T-helper 17 cell (primary cell): ENCODE measurements around the gene KCTD2. TPM values are rescaled to one million over a fixed set of nuclear protein-coding genes. Genes with fewer than 3 reads are reported as not detected.
"Not testable (repeated sequence)": the region's sequence is repeated elsewhere in the genome, so short reads cannot be mapped to it uniquely, and the experiment has no call there.

ENCODE experiments used
- ATAC-seq: fragments of 150-1000 bp; cut with Tn5 transposase; 2 replicates; pipeline ENCODE4 v1.10.0; 2021; ENCODE audit warnings: mild to moderate bottlenecking, moderate library complexity
- DNase-seq, 3 donors: peaks; one replicate each; pipeline versions ENCODE4 v3.0.0 to v3.0.0-alpha.2; 2020 to 2021
- H3K9me3 ChIP-seq: one replicate; pipeline ENCODE4 v1.7.0; 2013; ENCODE audit warnings: low read length, mild to moderate bottlenecking; ENCODE audit not compliant: control insufficient read depth, poor library complexity, severe bottlenecking
- H3K27ac Mint-ChIP-seq: one replicate; pipeline ENCODE4 v1.8.0; 2022; ENCODE audit warnings: mild to moderate bottlenecking, moderate library complexity, mixed read lengths
- H3K27me3 Mint-ChIP-seq: one replicate; pipeline ENCODE4 v1.8.0; 2022; ENCODE audit warnings: mixed read lengths
- H3K36me3 Mint-ChIP-seq: one replicate; pipeline ENCODE4 v1.8.0; 2022; ENCODE audit warnings: low read depth, mixed read lengths
- H3K4me1 Mint-ChIP-seq: one replicate; pipeline ENCODE4 v1.8.0; 2022; ENCODE audit warnings: mild to moderate bottlenecking, mixed read lengths
- H3K4me3 Mint-ChIP-seq: one replicate; pipeline ENCODE4 v1.8.0; 2022; ENCODE audit warnings: mild to moderate bottlenecking, moderate library complexity, mixed read lengths
- total RNA-seq, 4 donors: library from RNA in 2 of 4; stranded (reverse) in 2 of 4; gene quantifications; one replicate each; pipeline ENCODE4 v1.2.3 and lab custom pipeline; 2022 to 2026

Gene KCTD2, protein sequence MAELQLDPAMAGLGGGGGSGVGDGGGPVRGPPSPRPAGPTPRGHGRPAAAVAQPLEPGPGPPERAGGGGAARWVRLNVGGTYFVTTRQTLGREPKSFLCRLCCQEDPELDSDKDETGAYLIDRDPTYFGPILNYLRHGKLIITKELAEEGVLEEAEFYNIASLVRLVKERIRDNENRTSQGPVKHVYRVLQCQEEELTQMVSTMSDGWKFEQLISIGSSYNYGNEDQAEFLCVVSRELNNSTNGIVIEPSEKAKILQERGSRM
- total RNA-seq (10 to 100 TPM; 20.4 to 27.7 TPM), total RNA-seq (lab: John Stamatoyannopoulos, UW) (37.8 to 74.4 reads per million in 2 donors)

DNA sequence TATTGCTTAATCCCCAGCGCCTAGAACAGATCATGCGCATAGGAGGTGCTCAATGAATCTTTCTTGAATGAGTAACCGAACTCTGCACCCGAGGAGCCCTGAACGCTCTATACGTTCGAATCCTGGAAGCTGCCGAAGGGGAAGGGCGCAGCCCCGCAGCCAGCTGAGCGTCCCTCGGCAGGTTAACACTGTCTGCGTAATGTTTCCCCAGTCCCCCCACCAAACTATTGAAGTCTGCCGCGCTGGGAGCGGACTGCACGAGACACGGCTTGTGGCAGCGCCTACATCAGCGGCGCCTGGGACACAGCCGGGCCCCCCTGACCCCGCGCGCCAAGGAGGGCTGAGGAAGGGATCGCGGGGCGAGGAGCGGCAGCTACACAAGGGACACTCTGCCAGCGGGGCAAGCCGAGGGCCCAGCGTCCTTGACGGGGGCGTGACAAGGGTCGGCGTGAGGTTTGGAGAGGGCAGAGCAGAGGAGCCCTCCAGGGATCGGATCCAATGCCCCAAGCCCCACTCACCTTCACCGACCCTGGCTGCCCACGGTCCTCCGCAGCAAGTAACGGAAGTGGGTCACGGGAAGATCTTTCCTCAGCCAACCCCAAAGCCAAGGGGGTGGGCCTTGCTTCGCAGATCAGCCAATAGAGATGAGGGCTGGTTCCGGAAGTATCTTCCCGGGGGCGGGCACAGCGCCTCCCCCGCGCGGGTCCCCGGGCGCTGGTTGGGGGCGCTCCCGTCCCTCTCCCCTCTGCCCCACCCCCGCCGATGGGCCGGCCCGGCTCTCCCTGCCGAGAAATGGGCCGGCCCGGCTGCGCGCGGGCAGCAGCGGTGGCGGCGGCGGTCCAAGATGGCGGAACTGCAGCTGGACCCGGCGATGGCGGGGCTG is at the start of gene KCTD2, which contains the start of gene ATP5PD:
Gene KCTD2, plus strand, starts transcription at position 819 of the 883 bp plus-strand sequence. Its CDS starts 26 bp downstream, at position 845.
Gene ATP5PD, minus strand, starts transcription at position 563 of the 883 bp plus-strand sequence. CDS start 4,319 bp downstream, outside the sequence.
- peak; percentile 96 for ATAC-seq
- peak; percentile 86 to 91 (median 91) for DNase-seq
- H3K9me3 ChIP-seq: no peaks in the 10 kb centered on the region
- Mint-ChIP-seq H3K27me3 (no peaks in the 10 kb centered on the region), H3K4me1 (peaks cover 29% of the 10 kb centered on the region), H3K27ac (peak within 1 kb of the TSS; percentile 94), H3K4me3 (peak within 1 kb of the TSS; percentile 98), H3K36me3 (peaks cover 2% of the 10 kb centered on the region)

DNA sequence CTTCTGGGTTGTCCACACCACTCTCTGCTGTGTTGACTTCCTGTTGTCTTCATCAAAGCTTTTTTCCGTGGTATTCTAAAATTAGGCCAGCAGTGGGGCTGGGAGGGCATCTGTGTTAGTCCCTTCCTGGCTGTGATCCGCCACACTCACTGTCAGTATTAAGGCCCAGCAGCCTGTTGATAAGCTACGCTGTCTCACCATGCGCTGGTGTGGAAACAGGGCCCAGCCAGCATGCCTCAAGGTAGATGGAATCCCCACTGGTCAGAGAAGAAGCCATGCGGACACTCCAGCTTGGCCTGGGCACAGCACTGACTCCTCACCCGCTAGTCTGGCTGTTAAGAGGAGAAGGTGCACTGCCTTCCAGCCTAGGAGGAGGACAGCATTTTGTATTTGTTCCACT is 48.2 kb upstream of the KCTD2 start:
- no peak for DNase-seq
- peak overlapping the region; percentile 56 for H3K4me3 Mint-ChIP-seq
- peaks cover 6% of the 10 kb centered on the region for H3K4me1 Mint-ChIP-seq
- no peaks in the 10 kb centered on the region for H3K36me3 Mint-ChIP-seq
- H3K27me3 Mint-ChIP-seq: peaks cover 6% of the 10 kb centered on the region
- ATAC-seq: peak; percentile 49
- H3K9me3 ChIP-seq: no peaks in the 10 kb centered on the region
- peak overlapping the region; percentile 39 for H3K27ac Mint-ChIP-seq

DNA sequence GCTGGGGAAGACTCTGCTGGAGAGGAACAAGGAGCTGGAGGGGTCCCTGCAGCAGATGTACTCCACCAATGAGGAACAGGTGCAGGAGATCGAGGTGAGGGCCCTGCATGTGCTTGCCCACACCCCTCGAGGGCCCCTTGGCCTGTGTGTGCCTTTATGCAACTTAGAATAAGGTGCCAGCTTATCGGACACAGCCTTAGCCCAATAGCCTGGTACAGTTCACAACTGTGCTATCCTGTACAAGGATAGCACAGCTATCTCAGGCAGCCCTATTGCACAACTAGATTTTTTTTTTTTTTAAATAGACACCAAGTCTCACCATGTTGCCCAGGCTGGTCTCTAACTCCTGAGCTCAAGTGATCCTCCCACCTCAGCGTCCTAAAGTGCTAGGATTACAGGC is 47.5 kb upstream of the KCTD2 start:
- Mint-ChIP-seq H3K27ac (no peak overlapping the region), H3K36me3 (no peaks in the 10 kb centered on the region), H3K4me1 (peaks cover 6% of the 10 kb centered on the region), H3K27me3 (peaks cover 6% of the 10 kb centered on the region), H3K4me3 (no peak overlapping the region)
- DNase-seq (no peak), ATAC-seq (no peak)
- H3K9me3 ChIP-seq: no peaks in the 10 kb centered on the region

DNA sequence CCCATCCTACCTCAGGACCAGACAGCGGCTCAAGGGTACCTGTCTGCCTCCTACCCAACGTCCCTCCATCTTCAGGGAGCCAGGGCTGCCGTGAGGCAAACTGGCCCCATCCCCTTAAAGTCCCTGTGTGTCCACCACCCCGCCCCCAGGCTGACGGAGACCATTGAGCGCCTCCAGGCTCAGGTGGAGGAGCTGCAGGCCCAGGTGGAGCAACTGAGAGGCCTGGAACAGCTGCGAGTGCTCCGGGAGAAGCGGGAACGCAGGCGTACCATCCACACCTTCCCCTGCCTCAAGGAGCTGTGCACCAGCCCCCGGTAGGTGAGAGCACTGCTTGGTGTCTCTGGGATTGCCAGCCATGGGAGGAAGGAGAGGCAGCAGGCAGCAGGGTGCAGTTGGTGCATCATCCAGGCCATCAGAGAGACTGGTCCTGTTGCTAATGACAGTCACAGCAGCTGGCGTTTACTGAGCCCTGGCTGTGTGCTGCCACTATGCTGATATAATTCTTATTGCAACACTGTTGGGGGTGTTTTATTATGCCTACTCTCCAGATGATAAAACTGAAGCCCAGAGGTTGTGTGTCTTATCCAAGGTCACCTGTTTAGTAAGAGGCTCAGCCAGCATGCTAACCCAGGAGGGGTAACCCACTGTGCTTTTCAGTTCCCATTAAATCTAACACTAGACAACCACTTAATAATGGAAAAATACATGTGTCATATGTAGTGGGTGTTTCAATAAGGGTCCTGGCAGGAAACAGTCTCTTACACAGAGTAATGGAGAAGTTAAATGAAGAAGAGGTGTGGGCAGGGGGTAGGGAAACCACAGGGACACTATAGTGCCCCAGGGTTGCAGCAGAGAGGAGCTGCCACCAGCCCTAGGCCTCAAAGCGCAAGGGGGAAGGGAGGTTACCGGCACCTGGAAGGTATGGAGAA is 44.8 kb upstream of the KCTD2 start:
- ATAC-seq (no peak), DNase-seq (no peak)
- Mint-ChIP-seq H3K4me3 (no peak overlapping the region), H3K4me1 (peaks cover 8% of the 10 kb centered on the region), H3K27ac (no peak overlapping the region), H3K36me3 (no peaks in the 10 kb centered on the region), H3K27me3 (peaks cover 6% of the 10 kb centered on the region)
- no peaks in the 10 kb centered on the region for H3K9me3 ChIP-seq

DNA sequence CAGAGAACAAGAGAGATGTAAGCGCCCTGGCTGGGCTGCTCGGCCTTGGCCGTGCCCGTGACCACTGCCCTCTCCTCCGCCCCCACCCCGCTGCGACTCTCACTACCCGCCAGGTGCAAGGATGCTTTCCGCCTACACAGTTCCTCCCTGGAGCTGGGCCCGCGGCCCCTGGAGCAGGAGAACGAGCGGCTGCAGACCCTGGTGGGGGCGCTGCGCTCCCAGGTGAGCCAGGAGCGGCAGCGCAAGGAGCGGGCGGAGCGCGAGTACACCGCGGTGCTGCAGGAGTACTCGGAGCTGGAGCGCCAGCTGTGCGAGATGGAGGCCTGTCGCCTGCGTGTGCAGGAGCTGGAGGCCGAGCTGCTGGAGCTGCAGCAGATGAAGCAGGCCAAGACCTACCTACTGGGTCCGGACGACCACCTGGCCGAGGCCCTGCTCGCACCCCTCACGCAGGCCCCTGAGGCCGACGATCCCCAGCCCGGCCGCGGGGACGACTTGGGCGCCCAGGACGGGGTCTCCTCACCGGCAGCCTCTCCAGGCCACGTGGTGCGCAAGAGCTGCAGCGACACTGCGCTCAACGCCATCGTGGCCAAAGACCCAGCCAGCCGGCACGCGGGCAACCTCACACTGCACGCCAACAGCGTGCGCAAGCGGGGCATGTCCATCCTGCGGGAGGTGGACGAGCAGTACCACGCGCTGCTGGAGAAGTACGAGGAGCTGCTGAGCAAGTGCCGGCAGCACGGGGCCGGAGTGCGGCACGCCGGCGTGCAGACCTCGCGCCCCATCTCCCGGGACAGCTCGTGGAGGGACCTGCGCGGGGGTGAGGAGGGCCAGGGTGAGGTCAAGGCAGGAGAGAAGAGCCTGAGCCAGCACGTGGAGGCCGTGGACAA is 43.7 kb upstream of the KCTD2 start:
- H3K36me3 Mint-ChIP-seq: no peaks in the 10 kb centered on the region
- H3K4me1 Mint-ChIP-seq: peaks cover 7% of the 10 kb centered on the region

DNA sequence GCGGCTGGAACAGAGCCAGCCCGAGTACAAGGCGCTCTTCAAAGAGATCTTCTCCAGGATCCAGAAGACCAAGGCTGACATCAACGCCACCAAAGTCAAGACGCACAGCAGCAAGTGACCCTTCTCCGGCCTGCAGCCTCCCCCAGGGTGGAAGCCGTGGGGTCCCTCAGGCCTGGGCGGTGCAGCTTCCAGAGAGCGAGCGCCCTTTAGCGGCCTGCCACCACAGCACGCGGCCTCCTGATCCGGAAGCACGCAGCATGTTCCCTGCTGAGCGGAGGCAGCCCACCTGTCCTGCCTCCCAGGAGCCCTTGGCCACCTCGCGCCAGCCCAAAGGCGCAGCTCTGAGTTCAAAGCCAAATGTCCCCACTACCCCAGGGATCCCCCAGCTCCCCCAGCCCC is 43.1 kb upstream of the KCTD2 start:
- peaks cover 2% of the 10 kb centered on the region for H3K4me1 Mint-ChIP-seq
- peaks cover 6% of the 10 kb centered on the region for H3K27me3 Mint-ChIP-seq

More for the DNA sequence above, 43.7 kb upstream of the KCTD2 start:
- no peak overlapping the region for H3K27ac Mint-ChIP-seq
- no peaks in the 10 kb centered on the region for H3K9me3 ChIP-seq
- ATAC-seq (no peak), DNase-seq (no peak)
- peaks cover 6% of the 10 kb centered on the region for H3K27me3 Mint-ChIP-seq
- no peak overlapping the region for H3K4me3 Mint-ChIP-seq

DNA sequence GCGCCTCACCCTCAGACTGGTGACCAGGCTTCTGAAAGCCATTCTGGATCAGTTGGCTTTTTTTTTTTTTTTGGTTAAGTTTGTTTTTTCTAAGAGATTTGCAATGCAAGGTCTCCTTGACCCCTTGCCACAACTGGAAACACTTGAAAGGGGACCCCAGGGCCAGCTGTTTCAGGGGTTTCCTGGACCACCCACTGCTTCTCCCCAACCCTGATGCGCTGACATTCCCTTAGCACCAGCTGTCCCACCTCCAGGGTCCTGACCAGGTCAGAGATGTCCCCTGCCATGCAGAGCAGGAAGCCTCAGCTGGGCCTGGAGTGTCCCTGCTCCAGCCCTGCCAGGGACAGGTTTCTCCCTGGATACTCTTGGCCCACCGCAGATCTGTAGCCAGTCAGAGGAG is 42.7 kb upstream of the KCTD2 start:
- H3K36me3 Mint-ChIP-seq: no peaks in the 10 kb centered on the region
- H3K27ac Mint-ChIP-seq: no peak overlapping the region
- DNase-seq: no peak
- no peaks in the 10 kb centered on the region for H3K9me3 ChIP-seq
- H3K4me3 Mint-ChIP-seq: no peak overlapping the region
- H3K27me3 Mint-ChIP-seq: peaks cover 6% of the 10 kb centered on the region
- no peak for ATAC-seq
- H3K4me1 Mint-ChIP-seq: peaks cover 2% of the 10 kb centered on the region

More for the DNA sequence above, 43.1 kb upstream of the KCTD2 start:
- H3K9me3 ChIP-seq: no peaks in the 10 kb centered on the region
- no peak overlapping the region for H3K4me3 Mint-ChIP-seq
- no peak overlapping the region for H3K27ac Mint-ChIP-seq
- DNase-seq: no peak
- ATAC-seq: no peak
- H3K36me3 Mint-ChIP-seq: no peaks in the 10 kb centered on the region

DNA sequence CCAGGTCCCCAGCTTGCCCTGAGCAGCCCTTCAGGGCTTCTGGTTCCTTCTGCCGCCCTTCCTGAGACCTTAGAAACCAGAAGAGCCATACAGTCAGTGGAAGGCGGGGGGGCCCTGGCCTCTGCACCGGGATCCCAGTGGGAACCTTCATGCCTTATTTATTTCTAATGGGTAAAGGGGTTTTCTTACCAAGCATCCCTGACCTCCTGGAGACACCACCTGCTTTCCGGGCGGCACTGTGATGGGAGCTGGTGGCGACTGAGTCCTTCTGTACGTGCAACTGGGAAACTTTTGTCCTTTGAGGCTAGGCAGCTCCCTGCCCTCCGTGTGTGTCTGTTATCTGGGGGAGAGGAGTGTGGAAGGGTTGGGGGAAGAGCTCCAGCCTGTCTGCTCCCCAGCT is 41.7 kb upstream of the KCTD2 start:
- H3K9me3 ChIP-seq: no peaks in the 10 kb centered on the region
- Mint-ChIP-seq H3K36me3 (no peaks in the 10 kb centered on the region), H3K27ac (no peak overlapping the region), H3K4me3 (no peak overlapping the region), H3K4me1 (peaks cover 2% of the 10 kb centered on the region), H3K27me3 (peaks cover 6% of the 10 kb centered on the region)
- DNase-seq (no peak), ATAC-seq (no peak)

DNA sequence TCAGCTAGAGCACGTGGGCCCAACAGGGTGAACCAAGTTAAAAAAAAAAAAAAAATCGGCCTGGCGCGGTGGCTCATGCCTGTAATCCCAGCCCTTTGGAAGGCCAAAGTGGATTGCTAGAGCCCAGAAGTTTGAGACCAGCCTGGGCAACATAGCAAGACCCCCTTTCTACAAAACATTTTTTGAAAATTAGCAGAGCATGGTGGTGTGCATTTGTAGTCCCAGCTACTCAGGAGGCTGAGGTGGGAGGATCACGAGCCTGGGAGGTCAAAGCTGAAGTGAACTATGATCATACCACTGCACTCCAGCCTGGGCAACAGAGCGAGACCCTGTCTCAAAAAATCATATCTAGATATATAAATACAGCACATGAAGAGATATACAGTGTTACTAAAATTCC is 40.9 kb upstream of the KCTD2 start:
- H3K9me3 ChIP-seq, H3K27ac Mint-ChIP-seq, ATAC-seq, DNase-seq, H3K27me3 Mint-ChIP-seq, H3K36me3 Mint-ChIP-seq, H3K4me3 Mint-ChIP-seq, H3K4me1 Mint-ChIP-seq: not testable (repeated sequence)

DNA sequence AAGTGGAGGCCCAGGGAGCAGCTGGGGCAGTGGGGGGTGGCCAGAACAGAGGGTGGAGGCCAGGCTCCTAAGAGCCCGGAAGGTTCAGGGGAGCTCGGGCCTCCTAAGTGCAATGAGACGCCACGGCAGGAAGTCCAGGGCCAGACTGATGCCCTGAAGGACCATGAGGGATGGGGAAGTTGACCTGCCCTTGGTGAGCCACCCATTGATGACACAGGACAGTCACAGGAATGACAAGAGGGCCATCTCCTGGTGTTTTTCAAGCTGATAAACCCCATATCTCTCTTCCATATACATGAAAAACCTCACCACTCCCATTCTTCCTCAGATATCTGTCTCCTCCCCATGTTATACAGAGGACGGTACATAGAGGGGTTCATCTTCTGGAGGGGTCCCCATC is 40.4 kb upstream of the KCTD2 start:
- ATAC-seq: no peak
- no peak overlapping the region for H3K27ac Mint-ChIP-seq
- peaks cover 6% of the 10 kb centered on the region for H3K27me3 Mint-ChIP-seq
- H3K4me3 Mint-ChIP-seq: no peak overlapping the region
- H3K4me1 Mint-ChIP-seq: peaks cover 2% of the 10 kb centered on the region
- no peak for DNase-seq
- H3K36me3 Mint-ChIP-seq: no peaks in the 10 kb centered on the region
- no peaks in the 10 kb centered on the region for H3K9me3 ChIP-seq

DNA sequence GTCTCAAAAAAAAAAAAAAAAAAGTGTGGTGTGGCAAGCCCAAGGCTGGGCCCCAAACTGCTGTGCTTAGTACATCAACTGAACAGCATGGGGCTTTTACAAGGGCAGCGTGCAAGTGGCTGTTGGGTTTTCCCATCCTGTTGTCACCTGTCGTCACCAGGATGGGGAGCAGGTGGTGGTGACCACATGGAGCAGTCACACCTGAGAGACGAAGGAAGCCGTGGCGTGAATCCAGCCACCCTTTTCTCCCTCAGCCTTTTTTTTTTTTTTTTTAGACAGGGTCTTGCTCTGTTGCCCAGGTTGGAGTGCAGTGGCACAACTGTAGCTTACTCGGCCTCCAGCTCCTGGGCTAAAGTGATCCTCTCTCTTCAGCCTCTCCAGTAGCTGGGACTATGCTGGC is 38.7 kb upstream of the KCTD2 start:
- no peaks in the 10 kb centered on the region for H3K9me3 ChIP-seq
- ATAC-seq (no peak), DNase-seq (no peak)
- no peaks in the 10 kb centered on the region for H3K36me3 Mint-ChIP-seq
- H3K4me3 Mint-ChIP-seq: no peak overlapping the region
- H3K27ac Mint-ChIP-seq: no peak overlapping the region
- H3K4me1 Mint-ChIP-seq: peaks cover 10% of the 10 kb centered on the region
- no peaks in the 10 kb centered on the region for H3K27me3 Mint-ChIP-seq

DNA sequence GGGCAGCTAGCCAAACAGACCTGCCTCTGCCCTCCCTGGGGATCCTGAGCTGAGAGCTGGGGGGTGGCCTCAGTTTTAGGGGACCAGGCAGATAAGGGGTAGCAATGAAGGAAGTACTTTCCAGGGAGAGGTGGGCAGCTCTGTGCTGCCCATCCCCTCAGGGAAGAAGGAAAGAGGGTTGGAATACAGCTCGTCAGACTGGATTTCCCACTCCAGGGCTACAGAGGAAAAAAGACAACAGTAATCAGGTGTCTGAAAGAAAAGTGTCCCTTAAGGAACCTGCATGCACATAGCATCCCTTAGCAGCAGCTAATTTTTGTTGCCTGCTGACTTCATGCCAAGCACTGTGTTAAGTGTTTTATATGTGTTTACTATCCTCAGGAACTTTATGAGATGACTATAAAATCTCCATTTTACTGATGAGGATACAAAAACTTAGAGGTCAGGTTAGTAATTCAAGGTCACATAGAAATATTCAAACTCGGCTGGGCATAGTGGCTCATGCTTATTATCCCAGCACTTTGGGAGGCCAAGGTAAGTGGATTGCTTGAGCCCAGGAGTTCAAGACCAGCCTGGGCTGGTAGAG is 37.8 kb upstream of the KCTD2 start:
- ATAC-seq (no peak), DNase-seq (no peak)
- Mint-ChIP-seq H3K4me3 (no peak overlapping the region), H3K27ac (peak overlapping the region; percentile 3), H3K27me3 (no peaks in the 10 kb centered on the region), H3K36me3 (peaks cover 2% of the 10 kb centered on the region), H3K4me1 (peaks cover 16% of the 10 kb centered on the region)
- no peaks in the 10 kb centered on the region for H3K9me3 ChIP-seq
